Activated CD4-positive, alpha-beta T cell treated with anti-CD3 and anti-CD28 coated beads, Interleukin-2, amount 10 ng/mL, durations not matched to agents 24 days and 14 days (primary cell): Measurements from ENCODE around the gene ACTR3. TPM values are rescaled to one million over a fixed set of nuclear protein-coding genes. Genes with fewer than 3 reads are reported as not detected.

Source experiments
- total RNA-seq: library from RNA; stranded (reverse); gene quantifications from 2 replicates; pipeline ENCODE4 v1.2.3, GENCODE V29; 2022

Gene ACTR3
- total RNA-seq, 1 donor from 2014 or later, result 460 TPM

Other genes with a start within 250 kb of the ACTR3 start
- 24.1 and 25.1 TPM in 2 replicates for gene SLC35F5, start 133.4 kb upstream of the ACTR3 start, total RNA-seq